GM18519 (cell line): ENCODE data around the gene HSPA2.
"Not testable (repeated sequence)": the region's sequence is repeated elsewhere in the genome, so short reads cannot be mapped to it uniquely, and the experiment has no call there.

Experiments used
- ATAC-seq: cut with Tn5 transposase; IDR thresholded peaks from one replicate; pipeline ENCODE4 v1.9.1; 2021; ENCODE audit warnings: mild to moderate bottlenecking, moderate library complexity; ENCODE audit not compliant: unreplicated experiment, low FRiP score

The HSPA2 gene

DNA sequence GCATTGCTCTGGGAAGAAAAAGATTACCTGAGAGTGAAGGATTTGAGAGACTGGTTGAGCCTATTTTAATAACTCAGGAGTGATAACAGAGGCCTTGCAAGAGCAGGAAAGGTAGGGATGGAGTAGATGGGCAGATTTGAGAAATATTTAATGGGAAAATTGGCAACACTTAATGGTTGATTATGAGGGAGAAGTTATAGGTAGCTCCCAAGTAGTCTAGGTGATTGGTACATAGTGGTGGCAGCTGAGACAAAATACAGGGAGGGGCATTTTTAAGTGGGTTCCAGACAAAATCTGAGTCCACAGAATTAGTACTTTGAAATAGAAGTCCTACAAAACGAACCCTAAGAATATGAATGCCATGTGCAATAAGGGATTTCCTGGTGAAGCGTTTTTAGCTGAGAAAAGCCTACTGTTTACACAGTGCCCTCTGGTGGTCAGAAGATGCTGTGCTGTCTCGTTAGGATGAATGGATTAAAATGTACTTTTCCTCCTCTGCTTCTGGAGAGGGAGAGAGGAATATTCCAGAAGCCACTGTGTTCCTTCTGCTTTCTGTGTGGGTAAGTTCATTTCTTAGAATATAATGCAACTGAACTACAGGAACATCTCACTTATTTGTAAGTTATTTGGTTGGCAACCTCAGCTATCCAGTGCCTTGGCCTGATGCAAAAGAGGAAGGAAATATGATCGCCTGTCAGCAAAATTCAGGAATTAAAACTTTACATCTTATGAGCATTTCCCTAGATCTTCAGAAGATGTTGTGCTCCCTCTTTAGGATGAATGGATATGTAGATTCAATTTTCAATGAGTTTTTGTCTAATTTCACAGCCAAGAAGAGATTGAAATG, 29.5 kb upstream of the HSPA2 start:
- no peak for ATAC-seq

DNA sequence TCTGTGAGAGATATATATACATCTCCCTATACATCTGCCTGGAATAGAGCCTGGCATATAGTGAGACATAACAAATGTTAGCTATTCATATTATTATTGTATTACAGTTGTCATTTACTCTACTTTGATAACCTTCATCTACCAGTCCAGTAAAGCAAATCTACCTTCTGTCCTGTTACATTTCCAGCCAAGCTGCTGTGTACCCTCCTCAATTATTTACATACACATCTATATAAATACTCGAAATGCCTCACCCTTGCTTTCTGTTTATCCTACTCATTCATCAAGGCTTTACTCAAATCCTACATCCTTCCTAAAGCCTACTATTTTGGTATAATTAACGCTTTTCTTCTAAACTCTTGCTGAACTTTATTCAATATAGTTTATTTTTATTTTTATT, 27.3 kb upstream of the HSPA2 start:
- no peak for ATAC-seq

GRCh38 chr14:64515053-64515452, 25.5 kb upstream of the HSPA2 start:
- no peak for ATAC-seq

GRCh38 chr14:64516969-64517368, 23.6 kb upstream of the HSPA2 start:
- no peak for ATAC-seq

DNA sequence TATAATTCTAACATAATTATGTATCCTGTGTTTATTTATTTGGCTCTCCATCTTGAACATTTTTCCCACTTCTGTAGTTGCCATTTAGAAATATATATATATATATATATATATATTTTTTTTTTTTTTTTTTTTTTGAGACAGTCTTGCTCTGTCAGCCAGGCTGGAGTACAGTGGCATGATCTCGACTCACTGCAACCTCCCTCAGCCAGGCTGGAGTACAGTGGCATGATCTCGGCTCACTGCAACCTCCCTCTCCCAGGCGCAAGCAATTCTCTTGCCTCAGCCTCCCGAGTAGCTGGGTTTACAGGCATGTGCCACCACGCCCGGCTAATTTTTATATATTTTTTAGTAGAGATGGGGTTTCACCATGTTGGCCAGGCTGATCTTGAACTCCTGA, 22.9 kb upstream of the HSPA2 start:
- not testable (repeated sequence) for ATAC-seq

DNA sequence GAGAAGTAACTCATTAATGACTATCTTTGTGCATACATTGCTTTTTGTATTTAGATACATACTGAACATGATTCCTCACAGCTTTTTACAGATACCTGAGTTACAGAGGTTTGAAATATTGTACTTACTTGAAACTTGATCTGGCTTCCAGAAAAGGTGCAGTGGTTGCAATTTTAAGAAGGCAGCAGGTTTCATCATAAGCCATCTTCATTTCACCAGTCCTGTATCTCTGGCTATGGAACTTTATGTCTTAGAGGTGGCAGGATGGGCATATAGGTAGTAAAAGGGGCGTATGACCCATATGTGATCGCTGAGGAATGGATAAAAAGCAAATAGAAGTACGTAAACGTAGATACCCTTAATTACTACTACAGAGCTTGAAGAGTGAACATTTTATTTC, 22.3 kb upstream of the HSPA2 start:
- ATAC-seq = no peak

DNA sequence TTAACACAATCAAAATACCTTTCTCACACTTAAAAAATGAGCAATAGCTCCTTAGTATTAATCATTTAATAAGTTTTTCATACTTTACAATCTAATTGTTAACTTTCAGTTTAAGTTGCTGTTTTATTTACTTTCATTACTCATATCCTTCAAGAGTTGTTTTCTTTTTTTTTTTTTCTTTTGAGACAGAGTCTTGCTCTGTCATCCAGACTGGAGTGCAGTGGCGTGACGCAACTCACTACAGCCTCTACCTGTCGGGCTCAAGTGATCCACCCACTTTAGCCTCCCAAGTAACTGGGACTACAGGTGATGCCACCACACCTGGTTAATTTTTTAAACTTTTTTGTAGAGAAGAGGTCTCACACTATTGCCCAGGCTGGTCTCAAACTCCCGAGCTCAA, 19.8 kb upstream of the HSPA2 start:
- ATAC-seq = no peak

GRCh38 chr14:64522591-64523355, 17.8 kb upstream of the HSPA2 start:
- ATAC-seq = no peak

DNA sequence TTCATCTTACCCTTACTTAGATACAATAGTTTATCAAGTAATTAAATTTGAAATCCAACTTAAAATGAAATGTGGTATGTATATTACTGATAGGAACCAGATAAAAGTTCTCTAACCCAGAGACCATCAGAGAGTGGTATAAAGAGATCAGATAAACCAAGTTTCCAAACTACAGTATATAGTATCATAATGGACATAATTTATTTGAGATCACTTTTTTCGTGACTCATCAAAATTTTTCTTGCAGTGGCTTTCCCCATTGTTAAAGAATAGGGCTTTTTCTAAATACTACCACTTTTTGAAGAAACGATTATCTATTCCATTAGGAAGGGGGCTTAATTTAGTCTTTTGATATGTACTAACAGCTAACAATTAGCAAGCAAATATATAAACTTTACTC, 15.2 kb upstream of the HSPA2 start:
- ATAC-seq = no peak

DNA sequence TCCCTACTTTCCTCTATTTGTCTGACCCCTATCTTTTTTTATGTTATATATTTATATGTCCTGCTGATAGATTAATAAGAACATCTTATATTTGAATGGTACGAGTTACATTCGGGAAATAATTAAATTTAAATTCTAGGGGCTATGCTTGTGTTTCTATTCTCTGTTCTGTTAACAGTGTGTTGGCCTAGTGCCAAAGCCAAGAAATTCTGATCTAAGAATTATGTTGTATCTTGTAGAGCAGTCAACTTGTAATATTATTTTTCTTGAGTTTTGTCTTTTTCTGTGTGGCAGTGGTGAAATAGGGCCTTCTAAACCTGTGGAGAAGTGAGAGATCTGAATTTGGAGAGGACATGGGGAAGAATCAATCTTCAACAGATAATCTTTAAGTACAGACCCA, 9.0 kb upstream of the HSPA2 start:
- no peak for ATAC-seq

GRCh38 chr14:64536488-64537245, 3.9 kb upstream of the HSPA2 start:
- no peak for ATAC-seq

- ATAC-seq = no peak
Measured at GRCh38 chr14:64541261-64541971, 875 bp downstream of the HSPA2 start.

- ATAC-seq = no peak
Measured at GRCh38 chr14:64541972-64542835, 1.7 kb downstream of the HSPA2 start.

GRCh38 chr14:64542836-64543201, 2.3 kb downstream of the HSPA2 start:
- ATAC-seq = no peak

DNA sequence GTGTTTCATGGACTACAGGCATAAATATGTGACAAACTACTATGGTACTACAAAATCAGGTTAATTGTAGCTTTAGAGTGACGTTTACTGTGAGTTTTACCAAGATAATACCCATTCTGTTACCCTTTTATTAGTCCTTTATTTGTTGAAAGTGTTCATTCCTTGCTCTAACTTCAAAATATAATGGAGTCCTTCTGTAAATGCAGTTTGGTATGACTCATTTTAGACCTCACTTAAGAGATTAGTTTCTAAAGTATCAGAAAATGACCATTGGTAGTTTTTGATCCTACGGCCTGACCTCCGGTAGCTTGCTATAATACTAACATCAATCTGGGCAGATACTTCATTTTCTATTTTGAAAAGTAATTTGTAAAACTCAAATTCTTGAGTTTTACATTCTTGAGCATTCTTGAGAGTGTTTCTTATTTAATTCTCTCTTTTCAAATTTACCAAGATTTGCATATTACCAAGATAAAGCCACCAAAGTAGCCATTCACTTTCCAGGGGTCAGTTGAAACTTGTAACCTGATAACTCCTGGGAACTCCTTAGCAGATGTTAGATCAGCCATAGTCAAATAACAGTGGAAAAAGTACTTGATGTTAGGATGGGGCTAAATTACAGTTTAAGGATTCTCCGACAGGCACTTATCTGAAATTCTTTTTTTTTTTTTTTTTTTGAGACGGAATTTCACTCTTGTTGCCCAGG, 4.2 kb downstream of the HSPA2 start:
- no peak for ATAC-seq

DNA sequence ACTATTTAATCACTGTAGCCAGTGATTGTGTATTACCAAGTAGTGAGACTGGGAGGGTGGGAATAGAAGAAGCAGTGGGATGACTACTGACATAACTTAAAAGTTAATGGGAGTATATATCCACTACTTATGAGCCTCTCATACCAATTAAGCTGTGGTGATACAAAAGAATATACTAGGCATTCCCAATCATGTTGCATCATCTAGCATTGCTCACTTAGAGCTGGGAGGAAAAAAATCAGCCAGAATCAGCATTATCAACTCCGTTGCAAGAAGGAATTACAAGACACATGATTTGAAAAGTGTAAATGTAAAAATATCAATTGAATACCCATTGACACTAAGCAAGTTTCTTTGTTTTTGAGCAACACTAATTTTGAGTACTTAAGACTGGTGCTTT, 8.5 kb downstream of the HSPA2 start:
- ATAC-seq = no peak

GRCh38 chr14:64549791-64550620, 9.5 kb downstream of the HSPA2 start, which contains the start of gene PPP1R36:
Gene PPP1R36 (plus strand): TSS chr14:64549961. CDS start chr14:64549998, 37 bp downstream.
- ATAC-seq = no peak
